ENCODE results near the gene PCSK9. TPM values are rescaled to one million over a fixed set of nuclear protein-coding genes. Genes with fewer than 3 reads are reported as not detected.

Gene PCSK9
- polyA plus RNA-seq, 1 donor from 2014 or later: not detected

DNA sequence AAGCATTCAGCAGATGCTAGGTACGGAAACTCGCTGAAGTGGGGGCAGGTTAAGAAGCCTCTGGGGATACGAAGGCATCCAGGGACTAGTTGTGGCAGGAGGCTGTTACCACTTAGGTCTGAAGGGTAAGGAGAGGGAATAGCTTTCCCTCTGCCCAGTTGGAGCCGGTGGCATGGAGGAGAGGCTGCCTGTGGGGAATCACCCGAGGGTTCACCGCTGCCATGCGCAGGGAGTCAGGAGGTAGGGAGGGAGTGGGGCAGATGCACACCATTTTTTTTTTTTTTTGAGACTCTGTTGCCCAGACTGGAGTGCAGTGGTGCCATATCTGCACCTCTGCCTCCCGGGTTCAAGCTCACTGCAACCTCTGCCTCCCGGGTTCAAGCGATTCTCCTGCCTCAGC is 6.1 kb downstream of the PCSK9 start:
- Mint-ChIP-seq H3K4me1 (no peaks in the 10 kb centered on the region), H3K4me3 (no peak overlapping the region), H3K9me3 (peaks cover 0 to 1% (median 0%) of the 10 kb centered on the region in 3 donors), H3K36me3 (peaks cover 6% of the 10 kb centered on the region), H3K27ac (no peak overlapping the region), H3K27me3 (peaks cover 9% of the 10 kb centered on the region)

DNA sequence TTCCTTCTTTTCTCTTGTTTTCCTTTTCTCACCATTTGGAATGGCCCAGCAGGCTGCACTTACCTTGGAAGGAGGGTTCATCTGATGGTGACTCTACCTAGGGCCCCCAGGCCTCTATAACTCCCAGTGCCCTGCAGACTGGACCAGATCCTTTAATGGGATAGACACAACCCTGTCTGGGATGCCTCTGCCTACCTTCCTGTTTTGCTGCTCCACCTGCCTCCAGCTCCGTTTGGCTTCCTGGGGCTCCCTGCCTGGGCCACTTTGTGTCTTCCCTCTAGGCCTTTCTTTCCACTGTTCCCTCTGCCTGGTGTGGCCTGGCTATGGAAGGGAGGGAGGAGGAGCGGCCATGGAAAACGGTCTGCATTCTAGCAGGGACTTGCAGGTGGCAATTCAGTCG is 7.5 kb downstream of the PCSK9 start:
- Mint-ChIP-seq H3K4me1 (no peaks in the 10 kb centered on the region), H3K36me3 (peaks cover 3% of the 10 kb centered on the region), H3K27ac (no peak overlapping the region)

DNA sequence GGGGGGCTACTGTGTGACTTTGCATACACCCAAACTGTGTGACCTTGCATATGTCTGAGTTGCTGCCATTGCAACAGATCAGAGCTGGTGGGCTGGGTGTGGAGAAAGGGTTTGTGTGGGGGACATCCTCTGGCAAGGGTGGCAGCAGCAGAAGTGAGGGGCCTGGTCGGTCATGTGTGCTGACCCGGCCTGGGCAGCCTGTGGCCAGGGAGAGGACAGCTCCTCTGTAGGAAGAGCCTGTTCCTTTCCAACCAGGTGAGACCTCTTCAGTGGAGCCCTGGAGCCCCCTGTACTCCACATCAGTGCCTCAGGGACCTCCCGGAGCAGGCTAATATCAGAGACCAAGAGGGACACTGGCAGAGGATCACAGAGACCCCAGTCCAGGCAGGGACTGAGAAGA is 8.3 kb downstream of the PCSK9 start:
- peaks cover 3% of the 10 kb centered on the region for H3K27me3 Mint-ChIP-seq
- peaks cover 3% of the 10 kb centered on the region for H3K36me3 Mint-ChIP-seq
- no peak overlapping the region for H3K4me3 Mint-ChIP-seq
- no peaks in the 10 kb centered on the region for H3K4me1 Mint-ChIP-seq
- no peak overlapping the region for H3K27ac Mint-ChIP-seq
- peaks cover 0 to 1% (median 0%) of the 10 kb centered on the region in 3 donors for H3K9me3 Mint-ChIP-seq

More for the DNA sequence above, 7.5 kb downstream of the PCSK9 start:
- peaks cover 0 to 1% (median 0%) of the 10 kb centered on the region in 3 donors for H3K9me3 Mint-ChIP-seq
- no peak overlapping the region for H3K4me3 Mint-ChIP-seq
- peaks cover 7% of the 10 kb centered on the region for H3K27me3 Mint-ChIP-seq

DNA sequence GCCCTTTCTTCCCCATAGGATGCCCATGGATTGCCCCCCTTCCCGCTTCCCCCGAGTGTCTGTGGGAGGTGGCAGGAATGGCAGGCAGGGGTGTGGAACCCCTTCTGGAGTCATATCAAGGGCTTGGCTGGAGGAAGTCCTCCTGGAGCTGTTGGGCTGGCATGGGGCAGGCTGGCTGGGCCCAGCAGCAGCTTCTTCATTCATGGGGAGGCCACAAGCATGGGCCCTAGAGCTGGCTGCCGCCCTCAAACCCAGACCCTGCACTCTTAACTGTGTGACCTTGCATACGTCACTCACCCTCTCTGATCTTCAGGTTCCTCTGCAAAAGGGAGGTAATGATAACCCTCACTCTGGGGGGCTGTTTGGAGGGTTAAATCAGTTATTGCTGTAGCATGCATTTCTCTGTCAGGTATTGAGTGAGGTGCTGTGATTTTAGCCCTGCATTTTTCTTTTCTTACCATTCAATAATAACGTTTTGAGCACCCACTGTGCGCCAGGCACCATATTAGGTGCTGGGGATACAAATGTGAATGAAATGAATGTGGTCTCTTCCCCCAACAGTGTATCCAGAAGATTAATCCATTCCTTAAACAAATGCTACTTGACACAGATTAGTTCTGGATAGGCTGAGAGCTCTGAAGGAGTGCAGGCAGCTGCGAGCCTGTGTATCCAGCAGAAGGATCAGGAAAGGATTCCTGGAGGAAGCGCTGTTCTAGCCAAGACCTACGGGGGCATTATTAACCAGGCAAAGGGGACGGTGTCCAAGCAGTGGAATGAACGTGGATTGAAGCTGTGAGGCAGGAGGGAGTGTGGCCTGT is 9.3 kb downstream of the PCSK9 start:
- Mint-ChIP-seq H3K27me3 (peaks cover 3% of the 10 kb centered on the region), H3K27ac (no peak overlapping the region), H3K4me1 (no peaks in the 10 kb centered on the region), H3K36me3 (peaks cover 3% of the 10 kb centered on the region), H3K9me3 (no peaks in the 10 kb centered on the region), H3K4me3 (no peak overlapping the region)

DNA sequence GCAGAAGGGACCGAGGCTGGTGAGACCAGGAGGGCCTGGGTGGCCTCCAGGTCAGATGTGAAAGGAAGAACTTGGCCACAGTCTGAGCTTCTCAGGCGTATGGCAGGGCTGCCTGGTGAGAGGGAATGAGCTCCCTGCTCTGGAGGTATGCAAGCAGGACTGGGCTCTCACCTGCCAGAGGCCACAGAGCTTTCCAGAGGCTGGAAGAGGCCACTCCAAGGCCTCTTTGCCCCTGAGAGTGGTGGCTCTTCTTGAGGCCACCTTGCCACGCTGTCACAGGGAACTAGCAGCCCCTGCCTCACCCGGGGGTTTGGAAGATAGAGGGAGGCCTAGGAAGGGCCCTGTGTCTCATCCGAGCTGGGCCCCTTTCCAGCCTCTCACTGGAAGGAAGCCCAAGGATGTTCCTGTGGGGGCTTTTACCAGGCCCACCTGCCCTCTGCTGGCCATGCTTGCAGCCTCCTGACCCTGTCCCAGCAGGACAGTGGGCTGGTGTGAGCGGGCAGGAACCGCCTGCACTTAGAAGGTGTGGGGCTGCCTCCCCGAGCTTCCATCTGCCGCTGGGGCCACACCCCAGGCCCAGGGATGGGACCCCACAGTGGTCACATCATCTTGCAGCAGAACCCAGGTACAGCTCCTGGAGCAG is 10.0 kb downstream of the PCSK9 start:
- H3K9me3 Mint-ChIP-seq: no peaks in the 10 kb centered on the region
- no peaks in the 10 kb centered on the region for H3K36me3 Mint-ChIP-seq
- no peak overlapping the region for H3K27ac Mint-ChIP-seq
- H3K4me3 Mint-ChIP-seq: no peak overlapping the region
- no peaks in the 10 kb centered on the region for H3K4me1 Mint-ChIP-seq
- peaks cover 3% of the 10 kb centered on the region for H3K27me3 Mint-ChIP-seq

DNA sequence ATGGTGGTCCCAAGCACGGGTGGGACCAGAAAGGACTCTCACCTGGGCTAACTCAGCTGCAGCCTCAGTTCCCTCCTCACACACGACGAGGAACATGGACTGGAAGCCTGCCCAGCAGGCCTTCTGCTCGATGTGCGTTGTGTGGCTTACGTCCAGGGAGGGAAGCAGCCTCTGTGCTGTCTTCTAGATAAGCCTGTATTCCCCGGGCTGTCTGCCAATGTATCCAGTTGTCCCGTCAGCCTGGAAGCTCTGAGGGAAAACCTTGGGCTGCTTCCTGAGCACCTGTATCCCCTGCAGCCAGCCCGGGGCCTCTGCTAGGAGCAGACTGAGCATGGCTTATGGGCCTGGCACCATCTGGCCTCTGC is 10.5 kb downstream of the PCSK9 start:
- Mint-ChIP-seq H3K4me3 (no peak overlapping the region), H3K27ac (no peak overlapping the region), H3K4me1 (no peaks in the 10 kb centered on the region), H3K27me3 (peaks cover 3% of the 10 kb centered on the region), H3K9me3 (no peaks in the 10 kb centered on the region), H3K36me3 (no peaks in the 10 kb centered on the region)

DNA sequence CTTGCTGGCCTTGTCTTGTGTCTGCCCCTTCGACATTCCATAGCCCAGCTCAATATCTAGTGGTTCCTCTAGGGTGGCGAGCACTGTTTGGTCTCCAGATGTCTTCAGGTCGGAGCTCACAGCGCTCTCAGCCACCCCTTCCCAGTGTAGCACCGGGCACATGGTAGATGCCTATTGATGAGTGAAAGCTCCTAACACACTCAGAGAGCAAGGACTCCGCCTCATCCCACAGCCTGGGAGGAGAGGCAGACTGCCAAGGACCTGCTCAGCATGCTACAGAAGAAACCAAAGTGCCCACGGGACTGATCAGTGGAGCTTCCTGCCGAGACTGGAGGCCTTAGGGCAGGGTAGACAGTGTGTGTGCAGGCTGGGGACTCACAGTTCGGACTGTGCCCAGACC is 10.9 kb downstream of the PCSK9 start:
- Mint-ChIP-seq H3K27ac (no peak overlapping the region), H3K4me1 (no peaks in the 10 kb centered on the region), H3K27me3 (peaks cover 3% of the 10 kb centered on the region), H3K4me3 (no peak overlapping the region), H3K36me3 (no peaks in the 10 kb centered on the region), H3K9me3 (no peaks in the 10 kb centered on the region)

DNA sequence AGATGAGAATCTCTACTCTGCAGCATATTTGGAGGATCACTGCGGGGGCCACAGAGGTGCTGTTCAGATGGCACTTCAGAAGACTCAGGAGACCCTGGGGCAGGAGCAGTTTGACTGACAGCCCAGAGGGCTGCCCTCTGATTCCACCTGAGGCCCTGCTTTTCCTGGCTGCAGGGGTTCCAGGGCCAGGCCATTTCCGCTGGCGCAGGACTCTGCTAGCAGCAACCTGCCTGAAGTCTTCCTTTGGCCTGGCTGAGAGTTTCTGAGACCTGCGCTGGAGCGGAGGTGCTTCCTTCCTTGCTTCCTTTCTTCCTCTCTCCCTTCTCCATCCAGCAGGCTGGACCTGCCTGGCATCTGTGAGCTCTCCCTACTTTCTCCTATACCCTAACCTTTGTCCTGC is 11.8 kb downstream of the PCSK9 start:
- H3K9me3 Mint-ChIP-seq: no peaks in the 10 kb centered on the region
- no peak overlapping the region for H3K27ac Mint-ChIP-seq
- no peak overlapping the region for H3K4me3 Mint-ChIP-seq
- H3K27me3 Mint-ChIP-seq: peaks cover 2% of the 10 kb centered on the region
- no peaks in the 10 kb centered on the region for H3K36me3 Mint-ChIP-seq
- H3K4me1 Mint-ChIP-seq: no peaks in the 10 kb centered on the region

DNA sequence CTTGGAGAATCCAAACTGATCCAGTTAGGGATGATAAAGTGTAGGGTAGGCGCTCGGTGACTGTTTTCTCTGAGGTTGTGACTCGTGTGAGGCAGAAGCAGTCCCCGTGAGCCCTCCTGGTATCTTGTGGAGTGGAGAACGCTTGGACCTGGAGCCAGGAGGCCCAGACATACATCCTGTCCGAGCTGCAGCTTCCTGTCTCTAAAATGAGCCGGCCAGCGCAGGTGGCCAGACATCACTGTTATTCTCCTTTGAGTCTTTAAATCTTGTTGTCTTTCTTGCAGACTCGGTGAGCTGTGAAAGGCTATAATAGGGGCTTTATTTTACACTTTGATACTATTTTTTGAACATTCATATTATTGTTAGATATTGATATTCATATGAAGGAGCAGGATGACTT is 12.3 kb downstream of the PCSK9 start:
- Mint-ChIP-seq H3K27me3 (peaks cover 2% of the 10 kb centered on the region), H3K9me3 (no peaks in the 10 kb centered on the region), H3K27ac (no peak overlapping the region), H3K36me3 (no peaks in the 10 kb centered on the region), H3K4me3 (no peak overlapping the region), H3K4me1 (no peaks in the 10 kb centered on the region)

DNA sequence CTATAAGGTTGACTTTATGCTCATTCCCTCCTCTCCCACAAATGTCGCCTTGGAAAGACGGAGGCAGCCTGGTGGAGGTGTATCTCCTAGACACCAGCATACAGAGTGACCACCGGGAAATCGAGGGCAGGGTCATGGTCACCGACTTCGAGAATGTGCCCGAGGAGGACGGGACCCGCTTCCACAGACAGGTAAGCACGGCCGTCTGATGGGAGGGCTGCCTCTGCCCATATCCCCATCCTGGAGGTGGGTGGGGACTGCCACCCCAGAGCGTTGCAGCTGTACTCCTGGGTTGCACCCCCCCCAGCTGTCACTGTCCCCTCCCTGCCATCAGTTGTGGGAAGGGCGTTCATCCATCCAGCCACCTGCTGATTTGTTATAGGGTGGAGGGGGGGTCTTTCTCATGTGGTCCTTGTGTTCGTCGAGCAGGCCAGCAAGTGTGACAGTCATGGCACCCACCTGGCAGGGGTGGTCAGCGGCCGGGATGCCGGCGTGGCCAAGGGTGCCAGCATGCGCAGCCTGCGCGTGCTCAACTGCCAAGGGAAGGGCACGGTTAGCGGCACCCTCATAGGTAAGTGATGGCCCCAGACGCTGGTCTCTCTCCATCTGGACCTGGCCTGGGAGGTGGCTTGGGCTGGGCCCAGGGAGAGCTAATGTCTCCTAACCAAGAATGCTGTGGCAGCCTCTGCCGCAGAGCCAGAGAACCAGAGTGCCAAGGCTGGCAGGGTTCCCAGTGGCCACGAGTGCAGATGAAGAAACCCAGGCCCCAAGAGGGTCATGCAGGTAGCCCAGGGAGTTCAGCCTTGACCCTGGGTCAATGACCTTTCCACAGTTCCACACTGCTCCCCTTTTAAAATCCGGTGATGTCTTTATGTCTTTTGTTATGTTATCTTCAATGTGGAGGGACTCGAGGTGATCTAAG is 13.1 kb downstream of the PCSK9 start:
- H3K9me3 Mint-ChIP-seq: no peaks in the 10 kb centered on the region
- H3K36me3 Mint-ChIP-seq: no peaks in the 10 kb centered on the region

DNA sequence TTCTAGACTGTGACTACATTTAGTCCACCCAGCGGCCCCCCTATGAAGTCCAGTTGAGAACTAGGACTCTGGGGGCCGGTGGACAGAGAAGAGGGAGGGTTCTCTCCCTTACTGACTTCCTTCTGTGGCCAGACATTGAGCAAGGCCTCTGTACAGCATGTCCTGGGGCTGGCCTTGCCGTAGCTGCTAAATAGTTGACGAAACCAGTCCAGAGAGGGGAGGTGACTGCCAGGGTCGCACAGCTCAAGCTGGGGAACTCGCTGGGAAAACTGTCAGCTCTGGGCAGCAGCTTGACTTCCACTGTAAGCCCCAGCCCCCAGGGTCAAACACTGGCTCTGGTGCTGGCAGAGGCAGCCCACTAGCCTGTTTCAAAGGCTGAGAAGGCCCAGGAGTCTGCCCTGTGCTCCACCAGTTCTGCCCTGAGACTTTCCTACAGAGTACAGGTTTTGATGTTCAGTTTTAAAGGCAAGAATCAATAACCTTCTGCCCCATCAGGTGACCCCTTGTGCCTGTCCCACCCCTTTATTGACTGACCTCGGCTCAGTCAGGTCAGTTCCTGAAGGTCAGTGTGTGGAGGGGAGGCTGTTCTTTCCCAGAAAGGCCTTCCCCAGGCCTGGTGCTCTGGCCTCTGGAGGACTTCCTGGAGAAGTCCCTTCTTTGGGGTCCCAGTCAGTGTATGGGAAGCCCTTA is 14.1 kb downstream of the PCSK9 start:
- H3K4me1 Mint-ChIP-seq: no peaks in the 10 kb centered on the region
- no peak overlapping the region for H3K4me3 Mint-ChIP-seq
- no peaks in the 10 kb centered on the region for H3K36me3 Mint-ChIP-seq
- peak overlapping the region in 1 of 3 donors; percentile 56 for H3K27ac Mint-ChIP-seq
- no peaks in the 10 kb centered on the region for H3K9me3 Mint-ChIP-seq
- no peaks in the 10 kb centered on the region for H3K27me3 Mint-ChIP-seq

More for the DNA sequence above, 13.1 kb downstream of the PCSK9 start:
- no peaks in the 10 kb centered on the region for H3K4me1 Mint-ChIP-seq
- no peak overlapping the region for H3K4me3 Mint-ChIP-seq
- peak overlapping the region in 1 of 3 donors; percentile 56 for H3K27ac Mint-ChIP-seq
- no peaks in the 10 kb centered on the region for H3K27me3 Mint-ChIP-seq

DNA sequence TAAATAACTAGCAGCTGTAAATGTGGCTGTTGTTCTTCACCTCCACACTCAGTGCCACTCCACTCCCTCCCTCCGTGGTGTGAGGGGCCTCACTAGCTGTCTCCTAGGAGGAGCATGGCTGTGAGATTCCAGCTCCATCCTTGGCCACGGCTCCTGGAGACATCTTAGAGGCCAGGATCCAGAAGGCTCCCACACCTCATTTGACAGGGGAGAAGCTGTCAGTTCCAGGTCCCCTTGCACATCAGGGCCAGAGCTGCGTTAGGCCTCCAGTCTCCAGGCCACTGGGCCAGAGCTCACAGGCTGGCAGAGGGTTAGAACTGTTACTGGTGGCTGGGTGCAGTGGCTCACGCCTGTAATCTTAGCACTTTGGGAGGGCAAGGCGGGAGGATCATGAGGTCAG is 15.0 kb downstream of the PCSK9 start:
- Mint-ChIP-seq H3K27ac (no peak overlapping the region), H3K4me3 (no peak overlapping the region), H3K9me3 (no peaks in the 10 kb centered on the region), H3K4me1 (no peaks in the 10 kb centered on the region), H3K27me3 (no peaks in the 10 kb centered on the region), H3K36me3 (no peaks in the 10 kb centered on the region)

DNA sequence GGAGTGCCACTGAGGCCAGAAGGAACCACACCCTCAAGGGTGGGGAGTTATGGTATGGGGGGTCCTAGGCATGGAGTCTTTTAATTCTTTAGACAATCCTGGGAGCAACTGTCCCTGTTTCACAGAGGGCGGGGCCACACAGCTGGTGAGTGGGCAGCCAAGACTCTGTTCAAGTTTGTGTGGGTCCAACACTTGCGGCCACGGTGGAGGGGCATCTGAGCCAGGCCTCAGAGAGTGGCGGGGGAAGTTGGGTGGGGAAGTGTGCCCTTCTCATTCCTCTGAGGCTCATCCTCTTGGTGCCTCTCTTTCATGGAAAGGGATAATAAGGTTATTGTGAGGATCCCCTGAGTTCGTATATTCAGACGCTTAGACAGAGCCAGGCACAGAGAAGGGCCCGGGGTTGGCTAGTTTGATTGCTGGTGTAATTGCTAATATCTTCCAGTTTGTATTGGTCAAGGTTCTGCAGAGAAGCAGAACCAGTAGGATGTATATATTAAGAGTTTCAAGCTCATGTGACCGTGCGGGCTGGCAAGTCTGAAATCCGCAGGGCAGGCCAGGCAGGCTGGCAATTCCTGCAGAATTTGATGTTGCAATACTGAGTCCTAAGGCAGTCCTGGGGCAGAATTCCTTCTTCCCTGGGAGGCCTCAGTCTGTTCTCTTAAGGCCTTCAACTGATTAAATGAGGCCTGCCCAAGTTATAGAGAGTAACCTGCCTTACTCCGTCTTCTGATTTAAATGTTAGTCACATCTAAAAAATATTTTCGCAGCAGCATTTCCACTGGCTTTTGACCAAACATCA is 15.9 kb downstream of the PCSK9 start:
- Mint-ChIP-seq H3K27me3 (no peaks in the 10 kb centered on the region), H3K4me1 (no peaks in the 10 kb centered on the region), H3K27ac (no peak overlapping the region), H3K36me3 (no peaks in the 10 kb centered on the region), H3K4me3 (no peak overlapping the region), H3K9me3 (no peaks in the 10 kb centered on the region)

DNA sequence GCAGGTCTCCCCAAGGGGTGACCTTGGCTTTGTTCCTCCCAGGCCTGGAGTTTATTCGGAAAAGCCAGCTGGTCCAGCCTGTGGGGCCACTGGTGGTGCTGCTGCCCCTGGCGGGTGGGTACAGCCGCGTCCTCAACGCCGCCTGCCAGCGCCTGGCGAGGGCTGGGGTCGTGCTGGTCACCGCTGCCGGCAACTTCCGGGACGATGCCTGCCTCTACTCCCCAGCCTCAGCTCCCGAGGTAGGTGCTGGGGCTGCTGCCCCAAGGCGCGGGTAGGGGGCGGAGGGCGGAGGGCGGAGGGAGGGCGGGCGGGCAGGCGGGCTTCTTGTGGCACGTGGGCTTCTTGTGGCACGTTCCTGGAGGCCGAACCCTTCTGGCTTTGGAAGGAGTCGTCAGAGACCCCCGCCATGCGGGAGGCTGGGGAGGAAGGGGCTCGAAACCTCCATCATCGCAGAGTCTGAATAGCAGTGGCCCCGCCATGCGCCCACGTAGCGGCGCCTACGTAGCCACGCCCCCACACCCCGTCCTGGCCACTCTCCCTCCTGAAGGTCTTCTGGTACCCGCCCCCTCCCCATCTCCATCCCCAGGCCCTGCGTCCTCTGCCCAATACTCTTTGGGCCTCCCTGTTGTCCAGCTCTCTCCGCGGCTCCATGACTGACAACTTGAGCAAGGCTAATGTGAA is 16.7 kb downstream of the PCSK9 start:
- Mint-ChIP-seq H3K36me3 (no peaks in the 10 kb centered on the region), H3K27me3 (no peaks in the 10 kb centered on the region), H3K27ac (no peak overlapping the region), H3K9me3 (no peaks in the 10 kb centered on the region), H3K4me1 (no peaks in the 10 kb centered on the region), H3K4me3 (peak overlapping the region in 1 of 4 donors; percentile 17)
